HEK293 (cell line): ENCODE measurements around the gene TGFB1.

ENCODE experiments used
- CTCF ChIA-PET: fragments of 350-600 bp; formaldehyde crosslinking; extraction: SDS; loops from one replicate; lab custom pipeline; 2021; ENCODE audit warnings: antibody characterized with exemption; lab: Yijun Ruan, JAX
- POLR2A ChIA-PET: fragments of 300-600 bp; formaldehyde crosslinking; extraction: SDS; loops from one replicate; lab custom pipeline; 2020; ENCODE audit warnings: antibody characterized with exemption, inconsistent platforms; lab: Yijun Ruan, JAX
- H3K27ac ChIP-seq: fragments of 200-500 bp; sonication (Bioruptor generic); 2 replicates; pipeline ENCODE4 v1.5.1; 2014; ENCODE audit warnings: low read depth, low read length, control low read depth, inconsistent platforms; ENCODE audit errors: extremely low read depth
- H3K36me3 ChIP-seq, 2 experiments: fragments of 200-500 bp in 1 of 2; sonication (Bioruptor generic) in 1 of 2; 1 replicate in 1 of 2; 2 replicates in 1 of 2; pipeline ENCODE4 v1.5.1; 2014 to 2017; ENCODE audit warnings: inconsistent platforms in 2 of 2, low read length in 2 of 2; ENCODE audit not compliant: control insufficient read depth in 2 of 2, insufficient read depth in 1 of 2
- H3K4me1 ChIP-seq: fragments of 200-500 bp; sonication (Bioruptor generic); 2 replicates; pipeline ENCODE4 v1.5.1; 2014; ENCODE audit warnings: mild to moderate bottlenecking, low read length, inconsistent platforms; ENCODE audit not compliant: control insufficient read depth, insufficient read depth
- H3K4me3 ChIP-seq: 2 replicates; pipeline ENCODE4 v1.5.1; 2011; ENCODE audit warnings: low read depth, mild to moderate bottlenecking, control low read depth, low read length, moderate library complexity
- H3K9me3 ChIP-seq: fragments of 200-500 bp; sonication (Bioruptor generic); 2 replicates; pipeline ENCODE4 v1.5.1; 2014; ENCODE audit warnings: low read depth, low read length, inconsistent platforms; ENCODE audit not compliant: control insufficient read depth, insufficient read depth
- GLI2 ChIP-seq: fragments of 450-650 bp; formaldehyde crosslinking; IDR thresholded peaks from 2 replicates; pipeline ENCODE4; 2017; ENCODE audit warnings: missing biosample characterization, missing genetic modification characterization, low read depth, borderline replicate concordance
- GLI4 ChIP-seq: fragments of 450-650 bp; formaldehyde crosslinking; IDR thresholded peaks from 2 replicates; pipeline ENCODE4 v1.5.1; 2016; ENCODE audit warnings: missing biosample characterization, missing genetic modification characterization
- KLF10 ChIP-seq: fragments of 450-650 bp; IDR thresholded peaks from 2 replicates; pipeline ENCODE4 v1.5.1; 2018; ENCODE audit warnings: missing biosample characterization, mild to moderate bottlenecking, missing genetic modification characterization
- PRDM1 ChIP-seq: fragments of 450-650 bp; formaldehyde crosslinking; IDR thresholded peaks from 2 replicates; pipeline ENCODE4; 2016; ENCODE audit warnings: missing biosample characterization, missing genetic modification characterization
- SCRT1 ChIP-seq: fragments of 450-650 bp; formaldehyde crosslinking; IDR thresholded peaks from 2 replicates; pipeline ENCODE4 v1.5.1; 2016; ENCODE audit warnings: missing biosample characterization, missing genetic modification characterization, borderline replicate concordance
- ZBTB1 ChIP-seq: fragments of 450-650 bp; formaldehyde crosslinking; IDR thresholded peaks from 2 replicates; pipeline ENCODE4 v1.5.1; 2016; ENCODE audit warnings: missing biosample characterization, missing genetic modification characterization
- ZBTB48 ChIP-seq: fragments of 450-650 bp; formaldehyde crosslinking; IDR thresholded peaks from 2 replicates; pipeline ENCODE4 v1.5.1; 2016; ENCODE audit warnings: missing biosample characterization, missing genetic modification characterization
- ZEB2 ChIP-seq: fragments of 450-650 bp; formaldehyde crosslinking; IDR thresholded peaks from 2 replicates; pipeline ENCODE4 v1.5.1; 2016; ENCODE audit warnings: missing biosample characterization, missing genetic modification characterization
- ZFP69B ChIP-seq: fragments of 450-650 bp; formaldehyde crosslinking; IDR thresholded peaks from 2 replicates; pipeline ENCODE4 v1.5.1; 2016; ENCODE audit warnings: missing biosample characterization, missing genetic modification characterization
- ZIC2 ChIP-seq: fragments of 450-650 bp; formaldehyde crosslinking; IDR thresholded peaks from 2 replicates; pipeline ENCODE4 v1.5.1; 2016; ENCODE audit warnings: missing biosample characterization, missing genetic modification characterization
- ZNF121 ChIP-seq: fragments of 450-650 bp; formaldehyde crosslinking; IDR thresholded peaks from 2 replicates; pipeline ENCODE4 v1.5.1; 2016; ENCODE audit warnings: missing biosample characterization, missing genetic modification characterization
- ZNF157 ChIP-seq: fragments of 450-650 bp; formaldehyde crosslinking; IDR thresholded peaks from 2 replicates; pipeline ENCODE4 v1.5.1; 2016; ENCODE audit warnings: missing biosample characterization, missing genetic modification characterization
- ZNF16 ChIP-seq: fragments of 450-650 bp; formaldehyde crosslinking; IDR thresholded peaks from 2 replicates; pipeline ENCODE4 v1.5.1; 2016; ENCODE audit warnings: low read depth, missing biosample characterization, missing genetic modification characterization
- ZNF221 ChIP-seq: fragments of 450-650 bp; formaldehyde crosslinking; IDR thresholded peaks from 2 replicates; pipeline ENCODE4 v1.5.1; 2017; ENCODE audit warnings: missing biosample characterization, missing genetic modification characterization, borderline replicate concordance
- ZNF239 ChIP-seq: fragments of 450-650 bp; formaldehyde crosslinking; IDR thresholded peaks from 2 replicates; pipeline ENCODE4 v1.5.1; 2016; ENCODE audit warnings: missing biosample characterization, missing genetic modification characterization
- ZNF248 ChIP-seq: fragments of 450-650 bp; formaldehyde crosslinking; IDR thresholded peaks from 2 replicates; pipeline ENCODE4 v1.5.1; 2017; ENCODE audit warnings: missing biosample characterization, missing genetic modification characterization
- ZNF335 ChIP-seq: fragments of 450-650 bp; formaldehyde crosslinking; conservative IDR thresholded peaks from 2 replicates; pipeline ENCODE4 v1.5.1; 2016; ENCODE audit warnings: missing biosample characterization, missing genetic modification characterization
- ZNF350 ChIP-seq: fragments of 450-650 bp; formaldehyde crosslinking; IDR thresholded peaks from 2 replicates; pipeline ENCODE4 v1.5.0; 2017; ENCODE audit warnings: missing biosample characterization, mild to moderate bottlenecking, missing genetic modification characterization
- ZNF354C ChIP-seq: fragments of 450-650 bp; formaldehyde crosslinking; IDR thresholded peaks from 2 replicates; pipeline ENCODE4 v1.5.1; 2016; ENCODE audit warnings: missing biosample characterization, missing genetic modification characterization, low read depth, borderline replicate concordance
- ZNF426 ChIP-seq: fragments of 450-650 bp; formaldehyde crosslinking; IDR thresholded peaks from 2 replicates; pipeline ENCODE4 v1.5.1; 2017; ENCODE audit warnings: missing biosample characterization, missing genetic modification characterization, mild to moderate bottlenecking, inconsistent platforms, moderate library complexity
- ZNF473 ChIP-seq: fragments of 450-650 bp; formaldehyde crosslinking; IDR thresholded peaks from 2 replicates; pipeline ENCODE4 v1.5.1; 2017; ENCODE audit warnings: missing biosample characterization, missing genetic modification characterization
- ZNF48 ChIP-seq: fragments of 450-650 bp; formaldehyde crosslinking; IDR thresholded peaks from 2 replicates; pipeline ENCODE4 v1.5.1; 2016; ENCODE audit warnings: missing biosample characterization, missing genetic modification characterization
- ZNF501 ChIP-seq: fragments of 450-650 bp; formaldehyde crosslinking; IDR thresholded peaks from 2 replicates; pipeline ENCODE4 v1.5.1; 2016; ENCODE audit warnings: missing biosample characterization, missing genetic modification characterization
- ZNF521 ChIP-seq: fragments of 450-650 bp; formaldehyde crosslinking; IDR thresholded peaks from 2 replicates; pipeline ENCODE4 v1.5.1; 2017; ENCODE audit warnings: missing biosample characterization, mild to moderate bottlenecking, missing genetic modification characterization
- ZNF530 ChIP-seq: fragments of 450-650 bp; formaldehyde crosslinking; IDR thresholded peaks from 2 replicates; pipeline ENCODE4 v1.5.1; 2016; ENCODE audit warnings: low read depth, missing biosample characterization, missing genetic modification characterization
- ZNF558 ChIP-seq: fragments of 450-650 bp; formaldehyde crosslinking; IDR thresholded peaks from 2 replicates; pipeline ENCODE4 v1.5.1; 2016; ENCODE audit warnings: missing biosample characterization, missing genetic modification characterization
- ZNF571 ChIP-seq: fragments of 450-650 bp; formaldehyde crosslinking; IDR thresholded peaks from 2 replicates; pipeline ENCODE4 v1.5.0; 2017; ENCODE audit warnings: missing biosample characterization, missing genetic modification characterization
- ZNF654 ChIP-seq: fragments of 450-650 bp; formaldehyde crosslinking; IDR thresholded peaks from 2 replicates; pipeline ENCODE4 v1.5.1; 2016; ENCODE audit warnings: low read depth, missing biosample characterization, missing genetic modification characterization
- ZNF677 ChIP-seq: fragments of 450-650 bp; IDR thresholded peaks from 2 replicates; pipeline ENCODE4 v1.5.0; 2018; ENCODE audit warnings: missing biosample characterization, mild to moderate bottlenecking, missing genetic modification characterization, moderate library complexity
- ZNF791 ChIP-seq: fragments of 450-650 bp; formaldehyde crosslinking; IDR thresholded peaks from 2 replicates; pipeline ENCODE4 v1.5.1; 2016; ENCODE audit warnings: missing biosample characterization, missing genetic modification characterization
- ZNF830 ChIP-seq: fragments of 450-650 bp; IDR thresholded peaks from 2 replicates; pipeline ENCODE4 v1.5.0; 2018; ENCODE audit warnings: missing biosample characterization, missing genetic modification characterization, low read depth, mild to moderate bottlenecking, moderate library complexity
- TF ChIP-seq, protein P1 (sequence below): fragments of 450-650 bp; formaldehyde crosslinking; IDR thresholded peaks from 2 replicates; pipeline ENCODE4 v1.5.1; 2016; ENCODE audit warnings: missing biosample characterization, missing genetic modification characterization, low read depth
- TF ChIP-seq, protein P2 (sequence below): fragments of 450-650 bp; formaldehyde crosslinking; IDR thresholded peaks from 2 replicates; pipeline ENCODE4 v1.5.1; 2016; ENCODE audit warnings: missing biosample characterization, missing genetic modification characterization
- TF ChIP-seq, protein P3 (sequence below): fragments of 450-650 bp; formaldehyde crosslinking; IDR thresholded peaks from 2 replicates; pipeline ENCODE4 v1.5.1; 2016; ENCODE audit warnings: missing biosample characterization, missing genetic modification characterization

TGFB1 gene

DNA sequence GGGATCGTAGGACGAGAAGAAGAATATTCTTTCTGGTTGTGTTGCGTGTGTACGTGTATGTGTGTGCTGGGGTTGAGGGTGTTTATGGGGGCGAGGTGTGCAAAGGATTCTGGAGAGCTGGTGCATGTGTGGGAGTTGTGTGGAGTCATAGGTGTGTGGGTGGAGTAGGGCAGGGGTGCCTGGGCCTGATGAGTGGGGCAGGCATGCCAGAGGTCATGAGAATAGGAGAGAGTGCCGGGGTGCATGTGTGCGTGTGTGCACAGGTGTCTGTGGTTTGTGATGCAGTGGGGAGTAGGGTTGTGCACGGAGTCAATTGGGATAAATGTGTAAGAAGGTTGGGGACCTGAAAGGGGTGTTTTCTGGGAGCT is 23.3 kb upstream of the TGFB1 start (continued):
- TF ChIP-seq ZNF354C = no peak
- TF ChIP-seq ZNF221 = no peak

DNA sequence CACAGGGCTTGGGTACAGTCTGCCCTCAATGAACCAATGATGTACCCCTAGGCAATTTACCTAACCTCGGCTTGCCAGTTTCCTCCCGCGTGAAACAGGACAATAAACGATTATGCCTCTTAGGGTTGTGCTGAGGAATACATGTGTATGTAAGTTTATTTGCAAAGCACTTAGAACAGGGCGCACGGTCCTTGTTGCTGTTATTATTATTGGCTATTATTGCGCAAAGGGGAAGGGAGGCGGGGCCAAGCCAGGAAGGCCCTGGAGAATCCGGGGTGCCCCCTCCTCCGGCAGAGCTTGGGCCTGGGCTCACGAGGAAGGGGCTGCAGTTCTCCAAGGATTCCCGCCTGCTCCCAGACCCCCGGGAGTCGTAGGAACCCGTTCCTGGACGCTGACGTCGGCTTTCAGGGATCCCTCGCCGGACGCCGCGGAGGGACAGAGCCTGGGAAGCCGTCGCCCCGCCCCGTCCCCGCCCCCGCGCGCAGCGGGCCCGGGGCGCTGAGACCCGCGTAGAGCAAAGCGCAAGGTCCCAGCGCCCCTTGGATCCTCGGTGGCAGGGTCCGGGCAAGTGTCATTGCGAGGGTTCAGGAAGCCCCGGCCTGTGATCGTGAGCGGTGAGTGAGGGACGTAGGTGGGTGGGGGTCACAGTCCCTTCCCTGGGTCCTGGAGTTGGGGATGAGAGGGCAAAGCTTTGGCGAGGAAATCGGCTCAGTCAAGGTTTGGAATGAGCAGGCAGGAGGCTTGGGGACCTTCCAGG is 22.7 kb upstream of the TGFB1 start, which contains the start of gene TMEM91:
TSS of gene TMEM91 (plus strand) at position 293 of the 757 bp plus-strand sequence. CDS start 1,777 bp downstream, outside the sequence.
- peaks cover 20% of the 10 kb centered on the region for H3K4me1 ChIP-seq
- ChIA-PET CTCF (interaction anchor here (0.6 to 1.9 kb wide), 2 partner anchors 11 to 12 kb away, joined by 3 to 5 read pairs; partner anchors contain the start of gene B9D2), POLR2A (interaction anchor here (1.3 to 6.2 kb wide), 2 partner anchors 12 to 24 kb away, joined by 3 to 64 read pairs; partner anchors contain the start of gene B9D2)
- peak within 1 kb of the TSS; percentile 34 for H3K4me3 ChIP-seq
- peak within 1 kb of the TSS; percentile 21; the same call in 1 of the 2 replicates for H3K27ac ChIP-seq
- no peaks in the 10 kb centered on the region for H3K9me3 ChIP-seq
- no peaks in the 10 kb centered on the region; a peak in 1 of 3 replicates for H3K36me3 ChIP-seq
- no peak for TF ChIP-seq ZNF354C
- TF ChIP-seq, protein P1, sequence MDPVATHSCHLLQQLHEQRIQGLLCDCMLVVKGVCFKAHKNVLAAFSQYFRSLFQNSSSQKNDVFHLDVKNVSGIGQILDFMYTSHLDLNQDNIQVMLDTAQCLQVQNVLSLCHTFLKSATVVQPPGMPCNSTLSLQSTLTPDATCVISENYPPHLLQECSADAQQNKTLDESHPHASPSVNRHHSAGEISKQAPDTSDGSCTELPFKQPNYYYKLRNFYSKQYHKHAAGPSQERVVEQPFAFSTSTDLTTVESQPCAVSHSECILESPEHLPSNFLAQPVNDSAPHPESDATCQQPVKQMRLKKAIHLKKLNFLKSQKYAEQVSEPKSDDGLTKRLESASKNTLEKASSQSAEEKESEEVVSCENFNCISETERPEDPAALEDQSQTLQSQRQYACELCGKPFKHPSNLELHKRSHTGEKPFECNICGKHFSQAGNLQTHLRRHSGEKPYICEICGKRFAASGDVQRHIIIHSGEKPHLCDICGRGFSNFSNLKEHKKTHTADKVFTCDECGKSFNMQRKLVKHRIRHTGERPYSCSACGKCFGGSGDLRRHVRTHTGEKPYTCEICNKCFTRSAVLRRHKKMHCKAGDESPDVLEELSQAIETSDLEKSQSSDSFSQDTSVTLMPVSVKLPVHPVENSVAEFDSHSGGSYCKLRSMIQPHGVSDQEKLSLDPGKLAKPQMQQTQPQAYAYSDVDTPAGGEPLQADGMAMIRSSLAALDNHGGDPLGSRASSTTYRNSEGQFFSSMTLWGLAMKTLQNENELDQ = no peak
- TF ChIP-seq, protein P2, sequence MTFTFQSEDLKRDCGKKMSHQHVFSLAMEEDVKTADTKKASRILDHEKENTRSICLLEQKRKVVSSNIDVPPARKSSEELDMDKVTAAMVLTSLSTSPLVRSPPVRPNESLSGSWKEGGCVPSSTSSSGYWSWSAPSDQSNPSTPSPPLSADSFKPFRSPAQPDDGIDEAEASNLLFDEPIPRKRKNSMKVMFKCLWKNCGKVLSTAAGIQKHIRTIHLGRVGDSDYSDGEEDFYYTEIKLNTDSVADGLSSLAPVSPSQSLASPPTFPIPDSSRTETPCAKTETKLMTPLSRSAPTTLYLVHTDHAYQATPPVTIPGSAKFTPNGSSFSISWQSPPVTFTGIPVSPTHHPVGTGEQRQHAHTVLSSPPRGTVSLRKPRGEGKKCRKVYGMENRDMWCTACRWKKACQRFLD (tag by site-specific recombination) = no peak
- TF ChIP-seq ZNF473 = no peak
- no peak for TF ChIP-seq ZFP69B (tag by site-specific recombination)
- no peak for TF ChIP-seq ZNF350
- peak; percentile 47; the same call in 1 of the 2 replicates for TF ChIP-seq KLF10 (tag by site-specific recombination)
- TF ChIP-seq ZNF677 (tag by site-specific recombination) = no peak
- TF ChIP-seq ZNF530 (tag by site-specific recombination) = no peak
- TF ChIP-seq PRDM1 = no peak
- no peak for TF ChIP-seq ZNF654 (tag by site-specific recombination)
- TF ChIP-seq ZNF571 = no peak
- no peak for TF ChIP-seq ZNF48 (tag by site-specific recombination)
- TF ChIP-seq ZNF335 = 0 out of 2 replicates have a peak, but pooled peaks have one; percentile 51
- TF ChIP-seq ZNF830 = no peak
- TF ChIP-seq GLI4 = no peak
- no peak for TF ChIP-seq GLI2 (tag by site-specific recombination)
- TF ChIP-seq ZNF248 = no peak
- no peak for TF ChIP-seq ZNF239 (tag by site-specific recombination)
- TF ChIP-seq ZEB2 = no peak
- TF ChIP-seq ZNF426 (tag by site-specific recombination) = no peak
- TF ChIP-seq, protein P3, sequence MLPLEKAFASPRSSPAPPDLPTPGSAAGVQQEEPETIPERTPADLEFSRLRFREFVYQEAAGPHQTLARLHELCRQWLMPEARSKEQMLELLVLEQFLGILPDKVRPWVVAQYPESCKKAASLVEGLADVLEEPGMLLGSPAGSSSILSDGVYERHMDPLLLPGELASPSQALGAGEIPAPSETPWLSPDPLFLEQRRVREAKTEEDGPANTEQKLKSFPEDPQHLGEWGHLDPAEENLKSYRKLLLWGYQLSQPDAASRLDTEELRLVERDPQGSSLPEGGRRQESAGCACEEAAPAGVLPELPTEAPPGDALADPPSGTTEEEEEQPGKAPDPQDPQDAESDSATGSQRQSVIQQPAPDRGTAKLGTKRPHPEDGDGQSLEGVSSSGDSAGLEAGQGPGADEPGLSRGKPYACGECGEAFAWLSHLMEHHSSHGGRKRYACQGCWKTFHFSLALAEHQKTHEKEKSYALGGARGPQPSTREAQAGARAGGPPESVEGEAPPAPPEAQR = no peak
- TF ChIP-seq ZNF558 (tag by site-specific recombination) = no peak
- TF ChIP-seq ZBTB1 (tag by site-specific recombination) = no peak
- TF ChIP-seq ZIC2 = peak; percentile 69
- no peak for TF ChIP-seq ZNF121
- no peak for TF ChIP-seq ZNF791 (tag by site-specific recombination)
- TF ChIP-seq ZBTB48 = no peak; the same call in none of the 2 replicates
- TF ChIP-seq SCRT1 (tag by site-specific recombination) = no peak
- no peak for TF ChIP-seq ZNF16 (tag by site-specific recombination)
- TF ChIP-seq ZNF157 (tag by site-specific recombination) = no peak
- TF ChIP-seq ZNF521 (tag by site-specific recombination) = no peak
- no peak for TF ChIP-seq ZNF501 (tag by site-specific recombination)
